GM19468 (cell line): Measurements from ENCODE around the gene C1orf35.

Source experiments
- ATAC-seq: cut with Tn5 transposase; IDR thresholded peaks from one replicate; pipeline ENCODE4 v1.9.1; 2021; ENCODE audit warnings: mild to moderate bottlenecking, moderate library complexity, moderate number of reproducible peaks; ENCODE audit not compliant: unreplicated experiment; ENCODE audit errors: extremely low read depth

The C1orf35 gene

GRCh38 chr1:228143480-228144192, 40.5 kb upstream of the C1orf35 start:
- no peak for ATAC-seq

DNA sequence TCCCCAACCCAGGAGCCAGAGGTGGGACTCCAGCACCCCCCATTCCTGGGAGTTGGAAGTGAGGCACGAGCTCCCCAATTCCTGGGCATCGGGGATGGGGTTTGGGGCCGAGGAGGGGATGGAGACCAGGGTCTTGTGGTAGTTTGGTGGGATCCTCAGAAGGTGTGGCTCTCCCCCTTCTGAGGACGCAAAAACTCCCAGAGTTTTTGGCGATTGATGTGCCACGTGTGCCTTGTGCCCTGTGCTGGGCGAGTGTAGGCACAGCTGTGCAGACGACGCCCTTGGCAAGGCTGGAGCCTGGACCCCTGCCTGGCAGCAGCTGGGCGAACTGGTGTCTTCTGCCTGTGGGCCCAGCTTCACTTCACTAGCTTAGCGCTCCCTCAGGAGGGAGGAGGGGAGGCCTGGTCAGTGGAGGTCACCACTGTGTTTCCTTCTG, 39.6 kb upstream of the C1orf35 start:
- no peak for ATAC-seq

GRCh38 chr1:228142155-228142691, 39.1 kb upstream of the C1orf35 start:
- ATAC-seq, result no peak

DNA sequence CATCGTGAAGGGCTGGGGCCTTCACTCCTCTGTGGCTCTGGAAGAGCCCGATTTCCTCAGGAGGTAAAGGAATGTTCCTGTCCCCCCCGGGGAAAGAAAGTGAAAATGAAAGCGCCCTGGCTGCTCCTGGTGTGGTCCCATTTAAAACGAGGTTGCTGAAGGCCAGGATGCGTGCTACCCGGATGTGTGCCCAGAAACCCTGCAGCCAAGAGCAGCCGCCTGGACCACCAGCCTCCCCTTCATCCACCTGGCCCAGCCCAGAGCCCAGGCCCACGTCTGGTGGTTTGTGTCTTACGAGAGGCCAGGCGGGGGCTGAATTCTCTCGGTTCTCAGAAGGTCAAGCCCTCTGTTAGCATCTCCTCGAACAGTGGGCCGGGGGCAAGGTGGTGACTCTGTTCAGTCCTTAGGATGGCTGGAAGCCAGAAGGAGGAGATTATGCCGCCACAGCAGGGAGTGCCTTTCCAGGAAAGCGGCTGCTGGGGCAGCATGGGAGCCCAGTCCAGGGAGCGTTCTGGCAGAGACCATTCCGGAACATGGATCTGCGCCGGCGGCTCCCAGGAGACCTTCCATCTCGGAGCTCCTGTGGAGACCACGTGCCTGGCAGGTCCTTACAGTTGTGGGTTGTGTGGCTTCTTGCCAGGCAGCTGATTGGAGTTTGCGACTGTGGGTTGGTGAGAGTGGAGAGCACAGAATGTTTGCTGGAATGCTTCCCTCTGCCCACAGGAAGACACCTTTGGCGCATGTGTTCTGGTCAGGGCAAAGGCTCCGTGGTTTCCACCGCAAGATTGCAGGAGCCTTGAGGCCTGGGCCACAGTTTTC, 38.3 kb upstream of the C1orf35 start:
- ATAC-seq, result no peak

DNA sequence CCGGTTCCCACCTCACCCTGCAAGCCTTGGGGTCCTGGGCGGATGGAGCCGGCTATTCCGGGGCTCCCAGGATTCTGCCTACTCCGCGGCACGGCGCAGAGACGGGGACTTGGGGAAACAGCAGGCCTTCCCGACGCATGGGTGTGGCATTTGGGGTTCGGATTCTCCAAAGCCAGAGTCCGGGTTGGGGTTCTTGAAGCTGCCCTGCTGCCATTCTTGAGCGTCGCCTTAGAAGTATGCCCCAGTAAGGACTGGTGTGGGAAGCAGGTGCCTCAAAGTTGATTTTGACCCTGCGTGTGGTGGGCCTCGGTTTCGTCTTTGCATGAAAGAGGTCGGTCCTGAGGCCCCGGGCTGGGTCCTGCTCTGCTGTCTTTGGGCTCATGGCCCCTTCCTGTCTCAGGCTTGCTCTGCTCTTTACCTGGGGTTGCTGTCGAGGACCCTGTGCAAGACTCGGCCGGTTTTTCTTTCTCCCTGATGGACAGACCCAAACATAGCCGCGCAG, 37.6 kb upstream of the C1orf35 start:
- no peak for ATAC-seq

- peak; percentile 91 for ATAC-seq
Measured at GRCh38 chr1:228139931-228140723, 37.0 kb upstream of the C1orf35 start, which contains the start of gene GUK1. GUK1 (plus strand) TSS chr1:228140279; CDS start chr1:228140303, 24 bp downstream.

GRCh38 chr1:228139406-228139930, 36.3 kb upstream of the C1orf35 start:
- no peak for ATAC-seq

GRCh38 chr1:228136901-228137300, 33.8 kb upstream of the C1orf35 start:
- ATAC-seq, result no peak

DNA sequence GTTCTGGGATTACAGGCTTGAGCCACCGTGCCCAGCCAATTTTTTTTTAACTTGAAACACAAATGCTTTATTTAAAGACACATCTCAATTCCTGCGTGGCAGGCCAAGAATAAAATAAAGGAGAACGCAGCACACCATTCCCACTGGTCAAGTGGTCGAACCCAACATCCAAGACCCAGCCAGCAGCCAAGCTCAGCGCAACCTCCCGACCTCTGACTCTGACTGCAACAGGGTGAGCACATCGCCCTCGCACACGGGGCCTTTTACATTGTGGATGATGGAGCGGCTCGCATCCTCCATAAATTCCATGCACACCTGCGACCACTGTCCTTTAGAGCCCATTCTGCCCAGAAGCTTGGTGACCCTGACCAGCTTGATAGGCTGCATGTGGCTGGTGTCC, 31.5 kb upstream of the C1orf35 start:
- no peak for ATAC-seq

DNA sequence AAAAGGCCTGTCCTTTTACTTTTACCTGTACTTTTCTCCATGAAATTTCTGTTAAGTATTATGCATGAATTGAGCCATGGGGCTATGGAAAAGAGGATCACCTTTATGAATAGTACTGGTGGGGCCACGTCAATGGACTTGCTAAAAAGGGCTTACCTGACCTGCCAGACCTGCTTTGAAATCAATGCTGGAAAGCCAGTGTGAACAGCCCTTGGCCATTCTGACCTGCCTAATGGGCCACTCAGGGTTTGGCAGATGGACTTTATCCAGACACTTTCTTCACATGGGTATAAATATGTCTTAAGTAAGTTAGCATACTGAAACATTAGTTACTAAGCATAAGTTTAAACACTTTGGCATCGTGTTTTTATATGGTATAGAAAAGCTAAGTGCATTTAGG, 28.6 kb upstream of the C1orf35 start:
- ATAC-seq, result no peak

DNA sequence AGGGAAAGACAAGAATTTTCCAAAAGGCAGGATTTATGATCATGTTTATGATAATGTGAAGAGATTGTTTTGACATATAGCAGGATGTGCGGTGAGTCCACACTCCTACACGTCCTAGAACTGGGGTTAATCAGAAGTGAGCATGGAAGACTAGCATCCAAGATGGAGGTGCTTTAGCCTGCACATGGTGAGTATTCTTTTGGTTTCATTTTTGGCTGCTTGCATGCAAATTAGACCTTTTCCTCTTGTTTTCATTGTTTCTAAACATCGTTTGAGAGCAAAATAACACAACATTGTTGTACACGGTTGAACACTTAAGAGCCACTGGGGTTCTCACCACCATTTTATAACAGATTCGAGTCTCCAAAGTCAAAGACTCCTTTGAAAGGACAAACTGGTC, 22.1 kb upstream of the C1orf35 start:
- ATAC-seq, result no peak

- ATAC-seq, result no peak
Measured at GRCh38 chr1:228123505-228123904, 20.4 kb upstream of the C1orf35 start.

GRCh38 chr1:228122921-228123441, 19.9 kb upstream of the C1orf35 start:
- ATAC-seq, result no peak

- ATAC-seq, result no peak
Measured at GRCh38 chr1:228120857-228121489, 17.8 kb upstream of the C1orf35 start.

DNA sequence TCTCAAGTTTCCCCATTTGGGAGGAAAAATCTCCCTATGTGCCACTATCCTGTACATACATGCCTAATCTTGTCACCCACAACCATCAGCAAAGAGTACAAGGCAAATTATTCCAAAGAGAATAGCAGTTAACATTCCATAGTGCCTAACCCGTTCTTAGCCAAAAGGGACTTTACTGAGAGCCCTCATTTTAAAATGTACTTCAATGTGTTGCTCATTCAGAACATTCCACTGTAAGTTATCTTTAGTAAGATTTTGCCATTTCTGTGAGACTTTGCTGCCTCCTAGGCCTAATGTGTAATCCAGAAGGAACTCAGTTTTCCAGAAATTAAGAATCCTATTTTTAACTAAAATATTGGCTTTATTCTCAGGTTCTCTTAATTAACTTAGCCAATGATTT, 17.2 kb upstream of the C1orf35 start:
- ATAC-seq, result no peak

DNA sequence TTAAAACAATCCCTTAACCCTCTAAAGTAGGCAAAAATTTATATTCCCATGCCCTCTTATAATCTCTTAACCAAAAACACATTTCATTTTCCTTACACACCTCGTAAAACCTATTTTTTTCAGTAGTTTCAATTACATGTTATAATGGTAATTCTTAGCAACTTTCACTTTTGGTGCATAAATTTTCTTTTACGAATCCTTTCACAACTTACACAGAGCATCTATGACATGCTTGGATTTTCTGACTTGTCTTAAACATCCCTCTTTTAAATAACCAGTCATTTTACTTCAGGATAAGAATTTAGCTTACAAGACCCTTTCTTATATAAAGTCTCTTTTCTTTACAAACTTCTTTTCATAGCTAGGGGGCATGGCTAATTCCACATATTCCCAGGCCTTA, 14.9 kb upstream of the C1orf35 start:
- no peak for ATAC-seq

GRCh38 chr1:228117335-228117734, 14.2 kb upstream of the C1orf35 start:
- no peak for ATAC-seq

DNA sequence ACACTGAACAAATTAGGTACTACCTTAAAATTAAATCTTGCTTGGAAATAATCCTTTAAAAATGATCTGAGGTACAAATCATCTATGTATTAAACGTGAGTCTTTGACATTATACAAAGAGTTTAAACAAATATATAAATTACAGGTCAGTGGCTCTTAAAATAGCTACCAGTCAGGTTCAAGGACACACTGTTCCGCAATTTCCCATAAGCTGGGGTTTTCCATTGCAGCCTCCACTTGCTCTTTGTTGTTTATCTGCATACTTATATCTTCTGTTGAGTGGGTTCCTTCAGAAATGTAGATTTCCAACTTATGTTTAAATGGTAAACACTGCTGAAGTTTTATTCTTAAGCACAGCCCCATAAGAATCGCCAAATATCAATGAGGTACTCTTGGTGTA, 11.7 kb upstream of the C1orf35 start:
- no peak for ATAC-seq

DNA sequence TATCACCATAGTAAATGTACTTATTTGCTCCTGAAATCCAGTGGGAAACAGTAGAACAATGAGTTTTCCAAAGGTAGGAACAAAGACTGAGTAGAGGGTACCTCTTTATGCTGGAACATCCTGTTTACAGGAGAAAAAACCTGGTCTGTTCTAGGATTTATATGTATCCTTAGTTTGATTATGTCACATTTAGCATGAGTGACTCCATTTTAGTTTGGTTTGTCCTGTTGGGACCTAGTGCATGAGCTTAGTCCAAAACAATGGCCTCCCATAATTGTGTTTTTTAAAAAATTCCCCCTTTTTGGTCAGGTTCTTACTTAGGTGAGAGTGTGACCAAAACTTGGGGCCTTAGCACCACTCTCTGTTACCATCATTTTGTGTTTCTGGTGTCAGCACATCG, 9.5 kb upstream of the C1orf35 start:
- no peak for ATAC-seq
